Aorta (tissue), 5 donors: Measurements from ENCODE around the gene AXIN2. TPM values are rescaled to one million over a fixed set of nuclear protein-coding genes. Genes with fewer than 3 reads are reported as not detected.

Experiments
- ATAC-seq: fragments of 200-7000 bp; cut with Tn5 transposase; one replicate; pipeline ENCODE4 v1.9.1; 2022; ENCODE audit warnings: moderate library complexity; ENCODE audit not compliant: low FRiP score
- DNase-seq, 2 donors: peaks; one replicate each; pipeline ENCODE4 v3.0.0-alpha.2; 2020
- H3K27ac ChIP-seq, 2 donors: one replicate each; pipeline ENCODE4 v1.5.1; 2013; ENCODE audit warnings: low read length in 2 of 2, mild to moderate bottlenecking in 2 of 2, moderate library complexity in 2 of 2, control low read depth in 1 of 2, inconsistent platforms in 1 of 2, low read depth in 1 of 2
- H3K27me3 ChIP-seq, 2 donors: one replicate each; pipeline ENCODE4 v1.6.1; 2013; ENCODE audit warnings: control low read depth in 1 of 2, low read length in 1 of 2, mild to moderate bottlenecking in 1 of 2, moderate library complexity in 1 of 2; ENCODE audit not compliant: insufficient read depth in 2 of 2, control insufficient read depth in 1 of 2
- H3K36me3 ChIP-seq, 2 donors: one replicate each; pipeline ENCODE4 v1.6.1; 2013; ENCODE audit warnings: control low read depth in 1 of 2, low read length in 1 of 2, mild to moderate bottlenecking in 1 of 2; ENCODE audit not compliant: insufficient read depth in 2 of 2, control insufficient read depth in 1 of 2
- H3K4me1 ChIP-seq, 2 donors: one replicate each; pipeline ENCODE4 v1.6.1; 2013; ENCODE audit warnings: low read length in 2 of 2, control low read depth in 1 of 2, mild to moderate bottlenecking in 1 of 2, moderate library complexity in 1 of 2; ENCODE audit not compliant: insufficient read depth in 2 of 2, control insufficient read depth in 1 of 2
- H3K4me3 ChIP-seq, 2 donors: one replicate each; pipeline ENCODE4 v1.5.1; 2013; ENCODE audit warnings: low read length in 2 of 2, control low read depth in 1 of 2, mild to moderate bottlenecking in 1 of 2
- H3K9me3 ChIP-seq: one replicate; pipeline ENCODE4 v1.6.1; 2013; ENCODE audit warnings: mild to moderate bottlenecking, low read length; ENCODE audit not compliant: control insufficient read depth
- WGBS, 2 donors: extraction: QIAGEN DNeasy Blood & Tissue Kit; methylation state at CpG; one replicate each; pipeline ENCODE4 v1.1.7; 2013; 5-methylcytosine and 5-hydroxymethylcytosine counted together
- intact Hi-C, 2 donors: fragments of 100-400 bp; cut with DNase I; formaldehyde crosslinking; loops; one replicate each; pipeline versions ENCODE4 v1.14.2 to v1.15.0; 2022
- polyA plus RNA-seq, 2 donors: library from polyadenylated mRNA; stranded (reverse); fragments of 200-250 nt; gene quantifications; one replicate each; pipeline ENCODE4 v1.2.3, GENCODE V29; 2013
- total RNA-seq, 2 donors: library from RNA; stranded (reverse); fragmentation: NEBNext Ultra II Directional; extraction: Animal tissue kit (Norgen Biotek cat#: 25700); gene quantifications; one replicate each; pipeline ENCODE4 v1.2.1, GENCODE V29; 2021
- donor health status: healthy with polysubstance abuse.
- donor health status: Bipolar disorder and iron deficiency.
- donor health status: DM: no; HTN: no; CAD: no.
- donor health status: DM: no; HTN: no; CAD: no.
- donor health status: DM: yes; HTN: yes; CAD: no.

AXIN2 gene
- total and polyA plus RNA-seq, 4 donors: 6.3 to 13.8 (median 11.4) TPM

GRCh38 chr17:65536573-65537342, 24.7 kb downstream of the AXIN2 start:
- ATAC-seq (no peak), DNase-seq (peak in 1 of 2 donors; percentile 45)
- Histone ChIP-seq H3K27me3 (no peaks in the 10 kb centered on the region), H3K36me3 (peaks cover 0 to 2% of the 10 kb centered on the region in 2 donors), H3K9me3 (no peaks in the 10 kb centered on the region), H3K27ac (peak overlapping the region in 1 of 2 donors; percentile 75), H3K4me1 (no peaks in the 10 kb centered on the region), H3K4me3 (no peak overlapping the region)
- intact Hi-C loops: no loop called here
- WGBS, 2 donors: 49 to 50% methylated on average over 35 of the region's 35 CpGs

GRCh38 chr17:65535777-65536572, 25.5 kb downstream of the AXIN2 start:
- Histone ChIP-seq H3K36me3 (peaks cover 0 to 2% of the 10 kb centered on the region in 2 donors), H3K27me3 (no peaks in the 10 kb centered on the region), H3K27ac (peak overlapping the region in 1 of 2 donors; percentile 75), H3K9me3 (no peaks in the 10 kb centered on the region), H3K4me1 (peaks cover 0 to 4% of the 10 kb centered on the region in 2 donors), H3K4me3 (no peak overlapping the region)
- intact Hi-C loops: no loop called here
- DNase-seq: peak in 1 of 2 donors; percentile 30
- 57 to 61% methylated on average over 17 of the region's 17 CpGs for WGBS, 2 donors
- ATAC-seq: no peak

- peaks cover 0 to 9% of the 10 kb centered on the region in 2 donors for H3K4me1 ChIP-seq
- no peaks in the 10 kb centered on the region for H3K9me3 ChIP-seq
- no peak overlapping the region for H3K27ac ChIP-seq
- H3K4me3 ChIP-seq: no peak overlapping the region
- no peak for ATAC-seq
- peak in 1 of 2 donors; percentile 41 for DNase-seq
- no peaks in the 10 kb centered on the region for H3K27me3 ChIP-seq
- intact Hi-C loops: no loop called here
- 45 to 50% methylated on average over 9 of the region's 9 CpGs for WGBS, 2 donors
- peaks cover 0 to 2% of the 10 kb centered on the region in 2 donors for H3K36me3 ChIP-seq
Measured at GRCh38 chr17:65533852-65534457, 27.5 kb downstream of the AXIN2 start.

- H3K27ac ChIP-seq: no peak overlapping the region
- H3K4me1 ChIP-seq: peaks cover 0 to 9% of the 10 kb centered on the region in 2 donors
- no peak for ATAC-seq
- H3K27me3 ChIP-seq: no peaks in the 10 kb centered on the region
- intact Hi-C loops: no loop called here
- 78 to 80% methylated on average over 13 of the region's 13 CpGs for WGBS, 2 donors
- H3K4me3 ChIP-seq: no peak overlapping the region
- H3K9me3 ChIP-seq: no peaks in the 10 kb centered on the region
- H3K36me3 ChIP-seq: peaks cover 0 to 2% of the 10 kb centered on the region in 2 donors
- peak in 1 of 2 donors; percentile 18 for DNase-seq
Measured at GRCh38 chr17:65533056-65533745, 28.2 kb downstream of the AXIN2 start.

GRCh38 chr17:65532101-65532890, 29.2 kb downstream of the AXIN2 start:
- H3K4me3 ChIP-seq: no peak overlapping the region

GRCh38 chr17:65531256-65532100, 30.0 kb downstream of the AXIN2 start:
- ATAC-seq (peak; percentile 45), DNase-seq (peak; percentile 66 to 77)
- peak overlapping the region; percentile 7 to 61 for H3K27ac ChIP-seq
- H3K27me3 ChIP-seq: no peaks in the 10 kb centered on the region
- H3K4me3 ChIP-seq: no peak overlapping the region
- WGBS, 2 donors: 1 to 5% methylated on average over 16 of the region's 16 CpGs
- H3K36me3 ChIP-seq: no peaks in the 10 kb centered on the region
- intact Hi-C loops: no loop called here
- no peaks in the 10 kb centered on the region for H3K9me3 ChIP-seq
- peaks cover 0 to 9% of the 10 kb centered on the region in 2 donors for H3K4me1 ChIP-seq

More at GRCh38 chr17:65532101-65532890, 29.2 kb downstream of the AXIN2 start:
- peaks cover 0 to 9% of the 10 kb centered on the region in 2 donors for H3K4me1 ChIP-seq
- H3K9me3 ChIP-seq: no peaks in the 10 kb centered on the region
- ATAC-seq (peak; percentile 51), DNase-seq (no peak)
- no peaks in the 10 kb centered on the region for H3K27me3 ChIP-seq
- intact Hi-C loops: no loop called here
- H3K36me3 ChIP-seq: no peaks in the 10 kb centered on the region
- H3K27ac ChIP-seq: peak overlapping the region; percentile 7 to 61
- 37 to 39% methylated on average over 9 of the region's 9 CpGs for WGBS, 2 donors

GRCh38 chr17:65530523-65531255, 30.8 kb downstream of the AXIN2 start:
- intact Hi-C loops: no loop called here
- H3K27ac ChIP-seq: peak overlapping the region in 1 of 2 donors; percentile 64
- H3K36me3 ChIP-seq: no peaks in the 10 kb centered on the region
- 28 to 32% methylated on average over 10 of the region's 10 CpGs for WGBS, 2 donors
- no peaks in the 10 kb centered on the region for H3K9me3 ChIP-seq
- H3K27me3 ChIP-seq: no peaks in the 10 kb centered on the region
- DNase-seq: no peak
- no peak for ATAC-seq
- no peak overlapping the region for H3K4me3 ChIP-seq
- peaks cover 0 to 9% of the 10 kb centered on the region in 2 donors for H3K4me1 ChIP-seq
